HG03571 (cell line): ENCODE measurements around the gene DHFR2.
"Not testable (repeated sequence)": the region's sequence is repeated elsewhere in the genome, so short reads cannot be mapped to it uniquely, and the experiment has no call there.

Experiments used
- ATAC-seq: cut with Tn5 transposase; IDR thresholded peaks from one replicate; pipeline ENCODE4 v1.9.1; 2021; ENCODE audit not compliant: unreplicated experiment

DHFR2 gene

DNA sequence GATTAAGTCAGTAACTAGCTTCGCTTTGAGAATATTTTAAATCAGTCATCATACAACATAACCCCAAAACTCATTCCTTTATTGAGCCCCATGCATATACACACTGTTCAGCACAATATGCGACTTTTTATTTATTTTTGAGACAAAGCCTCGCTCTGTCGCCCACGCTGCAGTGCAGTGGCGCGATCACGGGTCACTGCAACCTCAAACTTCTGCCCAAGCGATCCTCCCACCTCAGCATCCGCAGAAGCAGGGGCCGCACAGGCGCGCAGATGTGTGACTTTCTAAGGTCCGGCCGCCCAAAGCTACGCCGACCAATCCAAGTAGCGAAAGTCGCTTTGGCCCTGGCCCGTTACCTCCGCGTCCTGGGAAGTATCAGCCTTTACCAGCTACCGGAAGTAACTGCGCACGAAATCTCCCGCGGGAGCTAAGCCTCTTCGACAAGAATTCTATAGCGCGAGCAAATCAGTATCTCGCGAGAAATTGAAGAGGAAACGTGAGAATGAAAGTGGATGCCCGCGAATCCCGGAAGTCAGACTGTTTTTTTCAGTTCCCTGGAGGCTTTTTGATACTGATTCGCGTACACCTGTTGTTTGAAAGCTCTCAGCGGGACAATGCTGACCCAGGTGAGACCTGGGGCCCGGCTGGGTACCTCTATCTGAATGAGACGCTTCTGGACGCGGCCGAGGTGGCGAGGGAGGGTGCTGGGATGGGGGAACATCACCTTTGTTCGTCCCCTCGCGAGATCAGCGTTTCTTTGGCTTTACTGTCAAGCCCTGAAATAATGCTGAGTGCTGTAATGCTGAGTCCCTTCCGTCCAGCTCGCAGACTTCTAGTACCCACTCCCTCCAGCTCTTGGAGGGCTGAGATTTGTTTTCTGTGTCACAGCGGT is at the start of gene DHFR2, which contains the start of gene NSUN3:
Gene DHFR2, minus strand, starts transcription at position 404 of the 892 bp plus-strand sequence. CDS start 1,405 bp downstream, outside the sequence.
Gene NSUN3, plus strand, starts transcription at position 549 of the 892 bp plus-strand sequence. Its CDS starts 66 bp downstream, at position 615.
- ATAC-seq = peak; percentile 96

- ATAC-seq = no peak
These were observed 48.1 kb upstream of the DHFR2 start for GRCh38 chr3:94110854-94111253.

DNA sequence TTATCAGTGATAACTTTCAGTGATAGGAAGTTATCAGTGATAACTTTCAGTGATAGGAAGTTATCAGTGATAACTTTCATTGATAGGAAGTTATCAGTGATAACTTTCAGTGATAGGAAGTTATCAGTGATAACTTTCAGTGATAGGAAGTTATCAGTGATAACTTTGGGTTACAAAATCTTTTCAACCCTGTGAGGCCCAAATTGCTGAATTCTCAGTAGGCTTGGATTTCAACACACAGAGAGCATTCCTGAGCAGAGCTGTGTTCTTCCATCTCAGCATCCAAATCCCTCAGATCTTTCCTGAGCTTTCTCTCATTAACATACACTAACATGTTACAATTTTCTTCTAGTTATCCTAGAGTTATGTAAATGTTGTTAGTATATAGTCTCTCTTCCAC is 47.5 kb upstream of the DHFR2 start:
- ATAC-seq = not testable (repeated sequence)

DNA sequence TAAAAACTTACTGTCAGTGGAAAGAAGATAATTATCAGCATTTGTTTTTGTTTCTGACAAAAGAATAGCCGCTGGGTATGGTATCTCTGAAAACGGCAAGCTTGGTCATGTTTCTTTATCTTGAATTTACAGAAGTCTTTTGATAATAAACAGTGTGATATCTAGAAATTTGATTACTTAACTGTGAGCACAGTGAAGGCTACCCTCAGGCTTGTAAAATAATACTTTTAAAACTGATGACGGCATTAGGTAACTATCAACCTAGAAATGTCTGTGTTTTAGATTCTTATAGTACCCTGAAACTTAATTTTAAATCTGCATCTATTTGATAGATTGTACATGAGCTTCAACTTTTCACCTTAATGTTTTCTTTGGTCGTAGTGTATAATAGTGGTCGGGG is 43.6 kb upstream of the DHFR2 start:
- ATAC-seq = no peak

- no peak for ATAC-seq
These were observed 39.1 kb upstream of the DHFR2 start for GRCh38 chr3:94101860-94102259.

- ATAC-seq = no peak
These were observed 36.6 kb upstream of the DHFR2 start for GRCh38 chr3:94099311-94099710.

DNA sequence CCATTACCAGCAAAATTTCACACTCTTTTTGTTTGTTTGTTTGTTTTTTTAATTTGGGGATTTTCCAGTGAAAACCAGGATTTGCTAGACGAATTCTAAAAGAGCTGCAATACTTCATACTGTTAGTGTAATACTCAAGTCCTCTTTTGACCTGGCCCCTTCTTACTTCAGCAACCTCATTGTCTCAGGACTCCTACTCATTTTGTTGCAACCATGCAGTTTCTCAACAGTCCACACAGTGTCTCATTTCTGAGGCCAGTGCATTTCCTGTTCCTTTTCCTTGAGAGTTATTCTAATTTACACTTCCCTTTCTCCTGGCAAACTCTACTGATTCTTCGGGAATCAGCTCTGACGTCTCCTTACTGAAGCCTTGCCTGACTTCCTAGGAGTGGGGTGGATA is 35.7 kb upstream of the DHFR2 start:
- no peak for ATAC-seq

- ATAC-seq = no peak
These were observed 32.4 kb upstream of the DHFR2 start for GRCh38 chr3:94095111-94095510.

DNA sequence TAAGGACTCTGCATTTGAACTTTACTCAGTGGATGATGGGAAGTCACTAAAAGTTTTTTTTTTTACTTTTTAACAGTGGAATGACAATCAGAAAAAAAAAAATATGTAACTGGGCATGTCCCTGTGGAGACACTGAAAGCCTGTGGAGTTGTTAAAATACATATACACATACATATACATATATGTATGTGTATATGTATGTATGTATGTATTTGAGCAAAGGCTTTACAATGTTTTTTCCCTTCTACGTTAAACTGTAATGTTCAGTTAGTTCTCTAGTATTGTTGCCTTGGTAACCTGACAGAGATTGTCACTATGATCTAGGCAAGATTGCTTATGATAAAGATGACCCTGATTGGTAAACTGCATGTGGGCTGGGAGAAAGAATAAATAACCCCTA is 30.4 kb upstream of the DHFR2 start:
- no peak for ATAC-seq

DNA sequence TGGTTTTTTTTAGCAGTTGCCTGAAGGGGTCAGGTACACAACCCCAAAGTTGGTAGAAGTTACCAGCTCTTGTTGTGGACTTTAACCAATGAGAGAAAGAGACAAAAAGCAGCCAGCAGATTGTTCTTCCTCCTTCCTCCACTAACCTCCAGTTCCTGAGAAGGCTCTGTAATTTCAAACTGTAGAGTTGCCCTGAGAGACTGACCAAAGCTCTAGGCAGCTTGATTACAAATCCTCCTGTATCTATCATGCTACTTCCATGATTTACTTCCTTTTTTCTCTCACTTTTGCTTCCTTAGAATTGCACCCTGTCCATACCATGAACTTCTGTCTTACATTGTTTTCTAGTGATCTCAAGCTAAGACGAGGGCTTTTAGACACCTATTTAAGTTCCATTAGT is 29.4 kb upstream of the DHFR2 start:
- no peak for ATAC-seq

DNA sequence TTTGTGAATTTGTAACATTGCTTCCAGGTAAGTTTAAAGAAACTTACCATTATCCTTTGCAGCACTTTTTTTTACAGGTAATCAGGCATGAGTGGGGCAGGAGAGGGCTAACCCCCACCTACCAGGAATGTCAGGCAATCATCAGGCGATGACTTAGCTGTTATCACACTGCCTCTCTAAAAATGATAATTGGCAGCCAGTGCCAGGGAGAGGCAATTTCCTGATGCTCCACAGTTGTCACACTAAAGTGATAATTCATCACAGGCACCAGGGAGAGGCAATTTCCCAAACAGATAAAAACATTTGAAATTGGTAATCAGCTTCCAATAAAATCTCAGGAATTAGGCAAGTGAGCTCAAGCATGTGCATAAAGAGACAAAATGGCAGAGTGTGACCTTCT is 26.4 kb upstream of the DHFR2 start:
- no peak for ATAC-seq

GRCh38 chr3:94083261-94083660 is 20.5 kb upstream of the DHFR2 start:
- no peak for ATAC-seq

GRCh38 chr3:94082391-94082937 is 19.7 kb upstream of the DHFR2 start:
- no peak for ATAC-seq

DNA sequence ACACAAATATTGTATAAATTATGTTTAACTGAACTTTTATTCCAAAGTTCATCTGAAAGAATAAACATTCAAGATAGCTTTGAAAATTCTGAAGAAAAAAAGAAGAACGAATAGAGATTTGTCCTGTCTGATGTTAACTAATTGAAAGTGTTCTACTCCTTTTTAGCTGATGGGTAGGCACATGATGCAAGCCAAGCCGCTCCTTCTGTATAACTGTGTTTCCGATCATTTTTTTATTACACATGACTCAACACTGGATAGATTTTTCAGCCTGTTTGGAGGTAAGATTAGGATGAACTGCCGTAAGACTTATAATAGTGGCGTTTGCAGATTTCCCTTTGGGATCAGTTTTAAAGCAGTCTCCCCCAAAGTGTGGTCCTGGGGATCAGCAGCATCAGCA is 19.2 kb upstream of the DHFR2 start:
- ATAC-seq = no peak

- ATAC-seq = not testable (repeated sequence)
These were observed 17.8 kb upstream of the DHFR2 start for GRCh38 chr3:94080552-94080951.

- no peak for ATAC-seq
These were observed 13.3 kb upstream of the DHFR2 start for GRCh38 chr3:94076055-94076454.

- peak; percentile 60 for ATAC-seq
These were observed 9.1 kb upstream of the DHFR2 start for GRCh38 chr3:94071713-94072284.

DNA sequence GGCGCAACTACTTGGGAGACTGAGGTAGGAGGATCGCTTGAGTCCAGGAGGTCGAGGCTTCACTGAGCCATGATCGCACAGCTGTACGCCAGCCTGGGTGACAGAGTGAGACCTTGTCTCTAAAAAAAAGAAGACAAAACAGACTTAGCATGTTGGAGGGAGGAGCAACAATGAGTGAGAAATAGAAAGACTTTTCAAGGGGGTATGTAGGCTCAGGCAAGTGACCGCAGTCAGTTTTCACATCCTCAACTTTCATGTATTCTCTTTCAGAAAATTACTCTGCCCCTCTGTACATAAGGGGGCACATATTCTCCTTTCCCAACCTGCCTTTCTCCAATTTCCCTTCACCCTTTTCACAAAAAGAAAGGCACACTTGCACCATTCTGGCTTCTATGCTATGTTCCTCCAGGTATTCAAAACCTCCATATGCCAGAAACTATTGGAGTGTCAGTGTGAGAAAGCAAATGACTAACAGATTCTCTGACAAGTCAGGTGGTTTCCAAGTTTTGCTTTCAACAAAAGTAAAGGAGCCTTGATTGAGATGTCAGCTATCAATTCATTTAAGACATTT is 7.7 kb upstream of the DHFR2 start:
- ATAC-seq = peak; percentile 54

DNA sequence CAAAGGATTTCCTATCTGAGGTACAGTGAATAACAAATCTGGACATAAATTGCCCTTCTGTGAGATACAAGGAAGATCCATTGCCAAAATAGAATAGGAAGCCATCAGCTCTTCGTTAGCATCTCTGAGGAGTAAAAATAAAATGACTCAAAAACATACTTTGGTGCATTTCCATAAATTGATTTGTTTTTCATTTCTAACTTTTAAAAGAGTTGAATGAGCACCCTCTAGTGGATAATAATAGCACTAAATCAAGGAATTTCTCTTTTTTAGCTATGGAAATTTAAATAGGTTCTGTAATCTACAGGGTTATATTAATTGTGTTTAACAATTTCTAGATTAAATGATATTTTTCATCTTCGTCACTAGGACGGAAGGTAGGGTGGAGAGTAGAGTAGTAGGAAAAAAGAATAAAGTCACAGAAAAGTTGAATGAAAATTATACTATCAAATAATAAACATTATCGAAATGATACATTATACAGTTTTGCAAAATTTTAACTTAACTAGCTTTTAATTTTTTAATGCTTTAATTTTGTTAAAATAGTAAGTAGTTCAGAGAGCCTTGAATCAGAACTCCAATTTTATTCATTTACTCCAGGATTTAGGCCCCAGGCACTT is 6.6 kb upstream of the DHFR2 start:
- no peak for ATAC-seq

- no peak for ATAC-seq
These were observed 4.1 kb upstream of the DHFR2 start for GRCh38 chr3:94066506-94067500.
